Endothelial cell of umbilical vein (primary cell): ENCODE data around the gene ZSCAN5A. TPM values are rescaled to one million over a fixed set of nuclear protein-coding genes. Genes with fewer than 3 reads are reported as not detected.

Experiments used
- BruUV-seq: library from RNA; stranded (reverse); fragments of 400-500 nt; replicated peaks from 2 replicates; lab custom pipeline; 2021; lab: Mats Ljungman, UMichigan
- CTCF ChIA-PET: fragments of 300-600, 350-600 bp; sonication (Branson Sonifier 250); formaldehyde crosslinking; loops from one replicate; lab custom pipeline; 2021; ENCODE audit warnings: antibody characterized with exemption, inconsistent platforms; lab: Charles Lee
- POLR2A ChIA-PET: fragments of 300-600, 350-600 bp; sonication (Branson Sonifier 250); formaldehyde crosslinking; loops from one replicate; lab custom pipeline; 2021; ENCODE audit warnings: antibody characterized with exemption, inconsistent platforms; lab: Charles Lee
- DNase-seq: peaks from one replicate; pipeline ENCODE4 v3.0.0-alpha.2; 2011; ENCODE audit warnings: low read depth, low spot score
- FAIRE-seq: peaks from 2 replicates; lab custom pipeline; 2011; peaks lifted over from hg19 to GRCh38; lab: Jason Lieb, UNC
- H2AFZ ChIP-seq: 2 replicates; pipeline ENCODE4 v1.6.0; 2012; ENCODE audit warnings: low read depth, low read length, control low read depth, inconsistent platforms
- H3K27ac ChIP-seq: 2 replicates; pipeline ENCODE4 v1.5.1; 2011; ENCODE audit warnings: low read depth, mild to moderate bottlenecking, control low read depth, low read length, moderate library complexity; ENCODE audit not compliant: insufficient read depth
- H3K27me3 ChIP-seq, 2 experiments: 2 replicates each; pipeline versions ENCODE4 v1.6.0 to v1.6.1; 2011; ENCODE audit warnings: low read length in 2 of 2, mixed read lengths in 1 of 2; ENCODE audit not compliant: control insufficient read depth in 2 of 2, insufficient read depth in 2 of 2
- H3K36me3 ChIP-seq, 2 experiments: 2 replicates in 1 of 2; 3 replicates in 1 of 2; pipeline ENCODE4 v1.5.1; 2011; ENCODE audit warnings: low read length in 2 of 2, mild to moderate bottlenecking in 1 of 2, moderate library complexity in 1 of 2; ENCODE audit not compliant: control insufficient read depth in 2 of 2, insufficient read depth in 2 of 2; ENCODE audit errors: extremely low read depth in 1 of 2
- H3K4me1 ChIP-seq: 3 replicates; pipeline ENCODE4 v1.5.1; 2011; ENCODE audit warnings: mild to moderate bottlenecking, low read length; ENCODE audit not compliant: control insufficient read depth, insufficient read depth; ENCODE audit errors: extremely low read depth
- H3K4me2 ChIP-seq: 2 replicates; pipeline ENCODE4 v1.6.1; 2011; ENCODE audit warnings: low read length, control low read depth, mixed read lengths; ENCODE audit not compliant: insufficient read depth
- H3K4me3 ChIP-seq, 3 experiments: fragments of 200-600 bp in 1 of 3; sonication (generic), shearing (Covaris generic) in 1 of 3; replicated peaks in 1 of 3; 2 replicates each; pipeline ENCODE4 v1.5.1; 2011 to 2016; ENCODE audit warnings: control low read depth in 3 of 3, low read length in 3 of 3, mild to moderate bottlenecking in 2 of 3, inconsistent platforms in 1 of 3, low read depth in 1 of 3, moderate library complexity in 1 of 3; ENCODE audit not compliant: insufficient read depth in 1 of 3
- H3K79me2 ChIP-seq: 2 replicates; pipeline ENCODE4 v1.6.0; 2012; ENCODE audit warnings: low read length, inconsistent platforms; ENCODE audit not compliant: control insufficient read depth, insufficient read depth
- H3K9ac ChIP-seq: replicated peaks from 2 replicates; pipeline ENCODE3; 2011; ENCODE audit warnings: low read length, control low read depth; ENCODE audit not compliant: insufficient read depth; ENCODE audit errors: extremely low read depth
- H3K9me1 ChIP-seq: replicated peaks from 3 replicates; pipeline ENCODE4 v1.6.0; 2011; ENCODE audit warnings: mild to moderate bottlenecking, low read length; ENCODE audit not compliant: control insufficient read depth, insufficient read depth; ENCODE audit errors: extremely low read depth
- H3K9me3 ChIP-seq: replicated peaks from 2 replicates; pipeline ENCODE4 v1.5.1; 2012; ENCODE audit warnings: low read length, inconsistent platforms; ENCODE audit not compliant: control insufficient read depth, insufficient read depth
- H4K20me1 ChIP-seq: replicated peaks from 2 replicates; pipeline ENCODE3; 2011; ENCODE audit warnings: mild to moderate bottlenecking, low read length; ENCODE audit not compliant: control insufficient read depth, insufficient read depth; ENCODE audit errors: extremely low read depth
- CTCF ChIP-seq, 2 donors: IDR thresholded peaks; 1 replicate in 1 of 2; 2 replicates in 1 of 2; pipeline ENCODE4 v1.5.1; 2011; ENCODE audit warnings: low read length in 2 of 2, mild to moderate bottlenecking in 2 of 2, moderate library complexity in 2 of 2, control low read depth in 1 of 2, inconsistent platforms in 1 of 2, low read depth in 1 of 2; ENCODE audit not compliant: insufficient read depth in 1 of 2; ENCODE audit errors: extremely low read depth in 1 of 2
- EZH2 ChIP-seq: IDR thresholded peaks from 2 replicates; pipeline ENCODE4 v1.6.1; 2012; ENCODE audit warnings: borderline replicate concordance, low read depth, mild to moderate bottlenecking, moderate library complexity, low read length, inconsistent platforms; ENCODE audit not compliant: severe bottlenecking
- FOS ChIP-seq: IDR thresholded peaks from 2 replicates; pipeline ENCODE4 v1.6.1; 2011; ENCODE audit warnings: mild to moderate bottlenecking, low read length, moderate library complexity, borderline replicate concordance; ENCODE audit not compliant: insufficient read depth
- GATA2 ChIP-seq: IDR thresholded peaks from 2 replicates; pipeline ENCODE4 v1.7.0; 2011; ENCODE audit warnings: low read depth, mild to moderate bottlenecking, moderate library complexity, mixed read lengths, low read length; ENCODE audit not compliant: insufficient read length, insufficient read depth
- POLR2A ChIP-seq: IDR thresholded peaks from 2 replicates; pipeline ENCODE4 v1.6.1; 2012; ENCODE audit warnings: low read depth, mild to moderate bottlenecking, control low read depth, low read length
- POLR2AphosphoS5 ChIP-seq: IDR thresholded peaks from 2 replicates; pipeline ENCODE4 v1.6.1; 2012; ENCODE audit warnings: low read depth, mild to moderate bottlenecking, control low read depth, low read length, moderate library complexity; ENCODE audit not compliant: insufficient read depth
- dilution Hi-C: fragments of 300-500 bp; cut with MboI; formaldehyde crosslinking; loops from one replicate; pipeline ENCODE4 v1.15.0; 2019; ENCODE audit warnings: low sequenced_read_pairs; ENCODE audit not compliant: extremely low pct_ligation_motif_present
- intact Hi-C: fragments of 100-400 bp; cut with micrococcal nuclease; formaldehyde crosslinking; loops from one replicate; pipeline ENCODE4 v1.10.0; 2022
- polyA plus RNA-seq, 4 experiments: library from polyadenylated mRNA; depleted of rRNA in 3 of 4; stranded (reverse) in 3 of 4; unstranded in 1 of 4; fragments of >200 nt; gene quantifications; 2 replicates each; pipeline versions ENCODE4 v1.2.1 to v1.2.3, GENCODE V29; 2011 to 2012; ENCODE audit warnings: missing spikeins in 1 of 4
- total RNA-seq: library from RNA; stranded (reverse); gene quantifications from 2 replicates; pipeline ENCODE4 v1.2.3, GENCODE V29; 2021
- TF ChIP-seq, protein P1 (sequence below): IDR thresholded peaks from 2 replicates; pipeline ENCODE4 v1.6.1; 2011; ENCODE audit not compliant: insufficient read depth, insufficient read length

The ZSCAN5A gene
- total and polyA plus RNA-seq, 2 donors (not counting 3 experiments of a cell fraction or from before 2014, with no cell fraction given), result 5.1 to 12.2 TPM

DNA sequence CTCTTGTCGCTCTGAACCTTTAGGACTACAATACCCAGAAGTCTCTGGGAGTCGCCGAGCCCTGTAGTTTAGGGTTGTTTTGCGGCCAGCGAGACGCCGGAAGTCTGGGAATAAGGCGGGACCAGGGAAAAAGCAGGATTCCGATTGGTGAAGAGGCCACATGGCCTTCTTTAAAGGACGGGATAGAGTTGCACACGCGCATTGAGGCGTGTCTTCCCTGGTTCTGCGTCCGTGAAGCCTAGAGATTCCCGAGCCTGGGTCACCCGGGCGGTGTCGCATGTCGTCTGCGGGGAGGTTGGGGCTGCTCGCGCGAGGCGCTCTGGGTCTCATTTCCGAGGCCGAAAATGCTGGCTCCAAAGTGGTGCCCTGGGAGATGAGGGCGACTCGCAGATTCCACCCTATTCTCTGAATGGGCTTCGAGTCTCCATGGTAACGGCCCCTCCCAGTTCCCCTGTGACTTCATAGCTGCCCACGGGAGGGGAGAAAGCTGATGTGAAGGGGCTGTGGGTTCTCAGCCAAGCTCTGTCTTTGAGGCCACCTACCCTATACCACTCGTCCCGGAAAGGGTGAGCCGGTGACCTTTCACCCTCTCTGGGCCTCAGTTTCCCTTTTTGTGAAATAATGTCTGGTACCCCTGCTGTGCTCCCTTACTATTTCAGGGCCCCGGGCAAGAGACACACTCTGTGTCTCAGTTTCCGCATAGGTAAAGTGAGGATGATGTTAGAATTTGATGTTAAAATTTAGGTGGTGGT is 614 bp upstream of the ZSCAN5A start:
- intact Hi-C loops, result loop anchor here (1.0 to 2.0 kb wide), 4 partner anchors 42 to 248 kb away; partner anchors contain the start of gene EDDM13
- Histone ChIP-seq H3K79me2 (no peaks in the 10 kb centered on the region), H3K36me3 (no peaks in the 10 kb centered on the region), H3K4me1 (peaks cover 12% of the 10 kb centered on the region), H3K9me1 (no peaks in the 10 kb centered on the region), H3K27me3 (no peaks in the 10 kb centered on the region), H3K9me3 (no peaks in the 10 kb centered on the region), H2AFZ (peak overlapping the region; percentile 97), H4K20me1 (no peaks in the 10 kb centered on the region), H3K9ac (peak overlapping the region; percentile 99), H3K27ac (peak overlapping the region; percentile 98), H3K4me2 (peak overlapping the region; percentile 61), H3K4me3 (peak overlapping the region; percentile 66 to 89 (median 76))
- TF ChIP-seq POLR2A (peak; percentile 62), EZH2 (no peak), GATA2 (no peak), CTCF (IDR thresholded peaks at IDR 0.05; ENCODE audit: extremely low read depth in 1 of 2, insufficient read depth in 1 of 2, low read depth in 1 of 2, low read length in 2 of 2) (no peak), POLR2AphosphoS5 (peak; percentile 57), FOS (no peak)
- TF ChIP-seq, protein P1, sequence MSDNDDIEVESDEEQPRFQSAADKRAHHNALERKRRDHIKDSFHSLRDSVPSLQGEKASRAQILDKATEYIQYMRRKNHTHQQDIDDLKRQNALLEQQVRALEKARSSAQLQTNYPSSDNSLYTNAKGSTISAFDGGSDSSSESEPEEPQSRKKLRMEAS, result peak; percentile 87
- BruUV-seq, result TSS peak; percentile 74
- peak; percentile 99 for DNase-seq
- ChIA-PET CTCF (interaction anchor here (0.6 to 3.5 kb wide), 8 partner anchors 10 to 249 kb away, joined by 3 to 54 read pairs (median 4); no protein-coding TSS in a partner anchor), POLR2A (interaction anchor here (0.6 kb wide), 2 partner anchors 16 to 148 kb away, joined by 4 to 6 read pairs; no protein-coding TSS in a partner anchor)
- FAIRE-seq, result peak; percentile 99
- dilution Hi-C loops, result no loop called here
